Kidney (tissue), 14 donors: Measurements from ENCODE around the gene RFTN2. TPM values are rescaled to one million over a fixed set of nuclear protein-coding genes. Genes with fewer than 3 reads are reported as not detected.

ENCODE experiments used
- DNase-seq, 5 donors: peaks; one replicate each; pipeline ENCODE4 v3.0.0-alpha.2; 2013 to 2020
- FAIRE-seq: peaks from 2 replicates; lab custom pipeline; 2012; peaks lifted over from hg19 to GRCh38; lab: Jason Lieb, UNC
- H3K27ac ChIP-seq, 2 donors: one replicate each; pipeline ENCODE4 v1.7.0; 2013; ENCODE audit warnings: low read depth in 2 of 2, low read length in 2 of 2, inconsistent platforms in 1 of 2
- H3K27me3 ChIP-seq: one replicate; pipeline ENCODE4 v1.7.1; 2013; ENCODE audit warnings: low read length, inconsistent platforms; ENCODE audit not compliant: control insufficient read depth, insufficient read depth
- H3K36me3 ChIP-seq, 3 donors: one replicate each; pipeline versions ENCODE4 v1.7.0 to v1.7.1; 2013; ENCODE audit warnings: low read length in 3 of 3, control low read depth in 1 of 3, inconsistent platforms in 1 of 3; ENCODE audit not compliant: insufficient read depth in 3 of 3, control insufficient read depth in 2 of 3
- H3K4me1 ChIP-seq, 3 donors: one replicate each; pipeline versions ENCODE4 v1.7.0 to v1.7.1; 2013; ENCODE audit warnings: low read length in 3 of 3, inconsistent platforms in 1 of 3, low read depth in 1 of 3; ENCODE audit not compliant: control insufficient read depth in 2 of 3, insufficient read depth in 2 of 3
- H3K4me3 ChIP-seq, 3 donors: one replicate each; pipeline versions ENCODE4 v1.7.0 to v1.8.1; 2013; ENCODE audit warnings: low read length in 3 of 3, control low read depth in 1 of 3, inconsistent platforms in 1 of 3
- H3K9ac ChIP-seq, 3 donors: one replicate each; pipeline versions ENCODE4 v1.7.0 to v1.7.1; 2013; ENCODE audit warnings: low read length in 3 of 3, control low read depth in 1 of 3, inconsistent platforms in 1 of 3
- H3K9me3 ChIP-seq, 3 donors: one replicate each; pipeline versions ENCODE4 v1.7.0 to v1.7.1; 2013; ENCODE audit warnings: low read length in 3 of 3, control low read depth in 1 of 3, inconsistent platforms in 1 of 3; ENCODE audit not compliant: control insufficient read depth in 2 of 3, insufficient read depth in 1 of 3
- intact Hi-C: fragments of 100-400 bp; cut with DNase I; formaldehyde crosslinking; loops from one replicate; pipeline ENCODE4 v1.11.1; 2022
- polyA plus RNA-seq: library from polyadenylated mRNA; stranded (reverse); fragments of 350-450 nt; fragmentation: Illumina TruSeq; extraction: RNeasy Lipid Tissue Mini Kit (QIAGEN cat#74804); gene quantifications from one replicate; pipeline ENCODE4 v1.2.3, GENCODE V29; 2014; ENCODE audit warnings: low read depth, low replicate concordance; ENCODE audit not compliant: insufficient read depth
- total RNA-seq: library from RNA; stranded (reverse); fragmentation: NEBNext Ultra II Directional; extraction: Animal tissue kit (Norgen Biotek cat#: 25700); gene quantifications from one replicate; pipeline ENCODE4 v1.2.1, GENCODE V29; 2021
- TF ChIP-seq, protein P1 (sequence below): IDR thresholded peaks from 3 replicates; pipeline ENCODE4 v1.5.1; 2012; ENCODE audit warnings: mild to moderate bottlenecking, moderate library complexity, borderline replicate concordance; ENCODE audit not compliant: insufficient read depth; ENCODE audit errors: extremely low read depth
- donor health status: control.
- donor health status: control.
- donor health status: control.
- donor health status: control.
- donor health status: control.
- donor health status: DM: yes; HTN: yes; CAD: no.
- donor health status: Normal renal cell carcinoma (clear cell type).

Gene RFTN2
- total and polyA plus RNA-seq, 2 donors from 2014 or later: 1.4 to 4.0 TPM

DNA sequence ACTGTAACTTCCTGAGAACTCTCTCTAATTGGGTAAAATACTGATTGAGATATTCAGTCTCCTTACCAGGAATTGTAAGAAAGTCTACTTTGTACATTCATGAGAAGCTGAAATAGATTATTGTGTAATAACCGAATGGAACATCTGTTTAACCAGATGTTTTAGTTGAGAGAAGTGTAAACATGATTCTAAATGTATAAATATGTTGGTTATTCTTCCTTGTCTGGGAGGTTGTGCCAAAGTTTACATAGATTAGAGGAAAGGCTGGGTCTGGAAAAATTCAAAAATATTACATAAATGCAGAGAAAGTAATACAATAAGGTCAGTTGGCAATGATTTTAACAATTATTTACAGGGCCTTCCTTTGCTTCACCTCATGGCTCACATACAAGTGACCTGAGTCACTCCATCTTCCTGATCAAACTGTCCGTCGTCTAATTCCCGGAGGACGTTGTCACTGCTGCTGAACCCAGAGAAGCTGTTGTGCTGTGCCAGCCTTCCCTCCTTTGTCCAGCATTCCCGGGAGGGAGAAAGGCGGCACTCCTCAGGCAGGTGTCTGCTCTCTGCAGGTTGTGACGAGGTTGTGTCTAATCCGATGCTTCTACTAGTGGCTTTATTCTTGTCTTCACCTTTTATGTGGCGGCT, 103.6 kb downstream of the RFTN2 start:
- no peak overlapping the region for H3K27ac ChIP-seq
- intact Hi-C loops: no loop called here
- H3K4me3 ChIP-seq: no peak overlapping the region
- H3K4me1 ChIP-seq: no peaks in the 10 kb centered on the region
- peaks cover 0 to 2% (median 0%) of the 10 kb centered on the region in 3 donors for H3K9me3 ChIP-seq
- H3K9ac ChIP-seq: no peak overlapping the region
- FAIRE-seq: no peak
- TF ChIP-seq, protein P1, sequence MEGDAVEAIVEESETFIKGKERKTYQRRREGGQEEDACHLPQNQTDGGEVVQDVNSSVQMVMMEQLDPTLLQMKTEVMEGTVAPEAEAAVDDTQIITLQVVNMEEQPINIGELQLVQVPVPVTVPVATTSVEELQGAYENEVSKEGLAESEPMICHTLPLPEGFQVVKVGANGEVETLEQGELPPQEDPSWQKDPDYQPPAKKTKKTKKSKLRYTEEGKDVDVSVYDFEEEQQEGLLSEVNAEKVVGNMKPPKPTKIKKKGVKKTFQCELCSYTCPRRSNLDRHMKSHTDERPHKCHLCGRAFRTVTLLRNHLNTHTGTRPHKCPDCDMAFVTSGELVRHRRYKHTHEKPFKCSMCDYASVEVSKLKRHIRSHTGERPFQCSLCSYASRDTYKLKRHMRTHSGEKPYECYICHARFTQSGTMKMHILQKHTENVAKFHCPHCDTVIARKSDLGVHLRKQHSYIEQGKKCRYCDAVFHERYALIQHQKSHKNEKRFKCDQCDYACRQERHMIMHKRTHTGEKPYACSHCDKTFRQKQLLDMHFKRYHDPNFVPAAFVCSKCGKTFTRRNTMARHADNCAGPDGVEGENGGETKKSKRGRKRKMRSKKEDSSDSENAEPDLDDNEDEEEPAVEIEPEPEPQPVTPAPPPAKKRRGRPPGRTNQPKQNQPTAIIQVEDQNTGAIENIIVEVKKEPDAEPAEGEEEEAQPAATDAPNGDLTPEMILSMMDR: no peak
- no peaks in the 10 kb centered on the region for H3K27me3 ChIP-seq
- no peaks in the 10 kb centered on the region for H3K36me3 ChIP-seq
- DNase-seq: no peak

DNA sequence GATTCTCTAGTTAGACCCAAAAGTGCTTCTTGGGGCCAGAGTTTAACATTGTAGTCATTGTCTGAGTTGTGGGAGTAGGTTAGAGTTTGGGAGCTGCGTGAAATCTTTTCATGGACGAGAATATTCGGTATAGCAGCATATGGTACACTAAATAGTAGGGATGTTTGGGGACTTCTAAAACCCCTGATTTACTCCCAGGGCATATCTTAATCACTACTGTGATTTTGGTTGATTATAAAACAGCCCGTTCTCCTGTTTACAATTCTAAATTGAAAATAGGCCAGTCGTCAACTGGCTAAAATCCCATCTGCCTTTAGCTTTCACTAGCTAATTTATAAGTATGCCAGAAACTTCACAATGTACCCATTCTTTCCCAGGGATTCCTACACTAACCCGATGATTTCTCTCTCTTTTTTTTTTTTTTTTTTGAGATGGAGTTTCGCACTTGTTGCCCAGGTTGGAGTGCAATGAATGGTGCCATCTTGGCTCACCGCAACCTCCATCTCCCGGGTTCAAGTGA, 115.2 kb downstream of the RFTN2 start:
- intact Hi-C loops: no loop called here
- TF ChIP-seq, protein P1: no peak
- no peak for DNase-seq
- FAIRE-seq: no peak
- Histone ChIP-seq H3K9me3 (no peaks in the 10 kb centered on the region), H3K27me3 (no peaks in the 10 kb centered on the region), H3K27ac (no peak overlapping the region), H3K4me3 (no peak overlapping the region), H3K9ac (no peak overlapping the region), H3K4me1 (no peaks in the 10 kb centered on the region), H3K36me3 (no peaks in the 10 kb centered on the region)

DNA sequence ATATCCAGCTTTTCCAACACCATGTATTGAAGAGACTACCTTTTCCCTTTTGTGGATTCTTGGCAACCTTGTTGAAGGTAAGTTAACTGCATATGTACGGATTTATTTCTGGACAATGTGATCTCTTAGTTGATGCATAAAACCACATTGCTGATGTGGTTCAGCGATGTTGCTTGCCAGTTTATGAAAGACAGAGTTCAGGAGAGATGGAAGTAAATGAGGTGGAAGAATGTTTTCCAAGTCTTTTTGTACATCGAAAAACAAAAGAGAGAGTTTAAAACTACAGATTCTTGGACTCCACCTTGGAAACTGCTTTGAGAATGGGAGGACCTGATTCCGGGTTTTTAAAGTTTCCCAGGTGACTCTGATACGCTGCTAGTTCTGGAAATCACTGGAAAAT, 115.7 kb downstream of the RFTN2 start:
- no peak overlapping the region for H3K4me3 ChIP-seq
- H3K9me3 ChIP-seq: no peaks in the 10 kb centered on the region
- TF ChIP-seq, protein P1: no peak
- intact Hi-C loops: no loop called here
- no peaks in the 10 kb centered on the region for H3K27me3 ChIP-seq
- H3K9ac ChIP-seq: no peak overlapping the region
- H3K36me3 ChIP-seq: no peaks in the 10 kb centered on the region
- FAIRE-seq (no peak), DNase-seq (no peak)
- no peak overlapping the region for H3K27ac ChIP-seq
- H3K4me1 ChIP-seq: no peaks in the 10 kb centered on the region

DNA sequence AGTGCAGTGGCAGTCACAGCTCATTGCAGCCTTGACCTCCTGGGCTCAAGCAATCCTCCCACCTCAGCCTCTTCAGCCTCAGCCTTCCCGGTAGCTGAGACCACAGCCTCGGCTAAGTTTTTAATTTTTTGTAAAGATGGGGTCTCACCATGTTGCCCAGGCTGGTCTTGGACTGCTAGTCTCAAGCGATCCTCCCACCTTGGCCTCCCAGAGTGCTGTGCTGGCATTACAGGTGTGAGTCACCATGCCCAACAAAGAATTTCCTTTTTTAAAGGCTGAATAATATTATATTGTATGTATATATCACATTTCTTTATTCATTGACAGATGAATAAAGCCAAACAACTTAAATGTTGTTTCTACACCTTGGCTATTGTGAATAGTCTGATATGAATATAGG, 117.0 kb downstream of the RFTN2 start:
- Histone ChIP-seq H3K4me1 (no peaks in the 10 kb centered on the region), H3K4me3 (no peak overlapping the region), H3K27ac (no peak overlapping the region), H3K36me3 (peaks cover 0 to 3% (median 0%) of the 10 kb centered on the region in 3 donors), H3K27me3 (no peaks in the 10 kb centered on the region), H3K9ac (no peak overlapping the region), H3K9me3 (no peaks in the 10 kb centered on the region)
- intact Hi-C loops: no loop called here
- TF ChIP-seq, protein P1: no peak
- FAIRE-seq: no peak
- no peak for DNase-seq
